Measurements from ENCODE around the gene ITPR3.

Gene ITPR3

GRCh38 chr6:33704215-33705066, 83.3 kb downstream of the ITPR3 start:
- 90 to 94% methylated on average over 9 to 11 of the region's 11 CpGs for WGBS, 2 experiments (ENCODE audit: insufficient coverage in 2 of 2)
- Histone ChIP-seq H3K9me3 (ENCODE audit: control insufficient read depth, low read length) (no peaks in the 10 kb centered on the region), H3K4me1 (ENCODE audit: control insufficient read depth, insufficient read depth, low read length, poor library complexity, severe bottlenecking) (no peaks in the 10 kb centered on the region), H3K27ac (ENCODE audit: low read depth, low read length, severe bottlenecking) (no peak overlapping the region), H3K4me3 (ENCODE audit: extremely low read depth, insufficient read depth, low read length, poor library complexity, severe bottlenecking) (no peak overlapping the region), H3K36me3 (ENCODE audit: control insufficient read depth, insufficient read depth, low read length) (peaks cover 35% of the 10 kb centered on the region)

GRCh38 chr6:33705268-33705885, 84.3 kb downstream of the ITPR3 start:
- Histone ChIP-seq H3K27ac (ENCODE audit: low read depth, low read length, severe bottlenecking) (no peak overlapping the region), H3K4me3 (ENCODE audit: extremely low read depth, insufficient read depth, low read length, poor library complexity, severe bottlenecking) (no peak overlapping the region), H3K4me1 (ENCODE audit: control insufficient read depth, insufficient read depth, low read length, poor library complexity, severe bottlenecking) (no peaks in the 10 kb centered on the region), H3K9me3 (ENCODE audit: control insufficient read depth, low read length) (no peaks in the 10 kb centered on the region), H3K36me3 (ENCODE audit: control insufficient read depth, insufficient read depth, low read length) (peaks cover 36% of the 10 kb centered on the region)
- WGBS, 2 experiments (ENCODE audit: insufficient coverage in 2 of 2), result 80 to 89% methylated on average over 4 to 5 of the region's 9 CpGs

GRCh38 chr6:33705955-33706725, 85.0 kb downstream of the ITPR3 start:
- H3K4me3 ChIP-seq (ENCODE audit: extremely low read depth, insufficient read depth, low read length, poor library complexity, severe bottlenecking), result no peak overlapping the region
- no peak overlapping the region for H3K27ac ChIP-seq (ENCODE audit: low read depth, low read length, severe bottlenecking)
- WGBS, 2 experiments (ENCODE audit: insufficient coverage in 2 of 2), result 84 to 93% methylated on average over 14 to 15 of the region's 16 CpGs
- no peaks in the 10 kb centered on the region for H3K9me3 ChIP-seq (ENCODE audit: control insufficient read depth, low read length)
- no peaks in the 10 kb centered on the region for H3K4me1 ChIP-seq (ENCODE audit: control insufficient read depth, insufficient read depth, low read length, poor library complexity, severe bottlenecking)
- peaks cover 37% of the 10 kb centered on the region for H3K36me3 ChIP-seq (ENCODE audit: control insufficient read depth, insufficient read depth, low read length)

GRCh38 chr6:33707771-33708170, 86.6 kb downstream of the ITPR3 start:
- Histone ChIP-seq H3K9me3 (ENCODE audit: control insufficient read depth, low read length) (no peaks in the 10 kb centered on the region), H3K27ac (ENCODE audit: low read depth, low read length, severe bottlenecking) (no peak overlapping the region), H3K36me3 (ENCODE audit: control insufficient read depth, insufficient read depth, low read length) (peaks cover 37% of the 10 kb centered on the region), H3K4me1 (ENCODE audit: control insufficient read depth, insufficient read depth, low read length, poor library complexity, severe bottlenecking) (peaks cover 3% of the 10 kb centered on the region), H3K4me3 (ENCODE audit: extremely low read depth, insufficient read depth, low read length, poor library complexity, severe bottlenecking) (no peak overlapping the region)
- 100% methylated on average over 2 of the region's 5 CpGs for WGBS, 2 experiments (ENCODE audit: insufficient coverage in 2 of 2)

GRCh38 chr6:33708516-33709204, 87.5 kb downstream of the ITPR3 start:
- 94 to 95% methylated on average over 10 of the region's 10 CpGs for WGBS, 2 experiments (ENCODE audit: insufficient coverage in 2 of 2)
- H3K27ac ChIP-seq (ENCODE audit: low read depth, low read length, severe bottlenecking), result no peak overlapping the region
- H3K4me1 ChIP-seq (ENCODE audit: control insufficient read depth, insufficient read depth, low read length, poor library complexity, severe bottlenecking), result peaks cover 3% of the 10 kb centered on the region
- no peak overlapping the region for H3K4me3 ChIP-seq (ENCODE audit: extremely low read depth, insufficient read depth, low read length, poor library complexity, severe bottlenecking)
- H3K9me3 ChIP-seq (ENCODE audit: control insufficient read depth, low read length), result no peaks in the 10 kb centered on the region
- peaks cover 37% of the 10 kb centered on the region for H3K36me3 ChIP-seq (ENCODE audit: control insufficient read depth, insufficient read depth, low read length)

GRCh38 chr6:33709605-33710295, 88.6 kb downstream of the ITPR3 start:
- Histone ChIP-seq H3K4me3 (ENCODE audit: extremely low read depth, insufficient read depth, low read length, poor library complexity, severe bottlenecking) (no peak overlapping the region), H3K36me3 (ENCODE audit: control insufficient read depth, insufficient read depth, low read length) (peaks cover 34% of the 10 kb centered on the region), H3K4me1 (ENCODE audit: control insufficient read depth, insufficient read depth, low read length, poor library complexity, severe bottlenecking) (peaks cover 3% of the 10 kb centered on the region), H3K27ac (ENCODE audit: low read depth, low read length, severe bottlenecking) (no peak overlapping the region), H3K9me3 (ENCODE audit: control insufficient read depth, low read length) (no peaks in the 10 kb centered on the region)
- WGBS, 2 experiments (ENCODE audit: insufficient coverage in 2 of 2), result 93 to 96% methylated on average over 8 to 10 of the region's 10 CpGs

GRCh38 chr6:33710296-33711121, 89.4 kb downstream of the ITPR3 start:
- WGBS, 2 experiments (ENCODE audit: insufficient coverage in 2 of 2), result 86 to 97% methylated on average over 13 to 15 of the region's 15 CpGs
- no peak overlapping the region for H3K27ac ChIP-seq (ENCODE audit: low read depth, low read length, severe bottlenecking)

GRCh38 chr6:33711140-33712129, 90.3 kb downstream of the ITPR3 start, which contains the start of gene UQCC2:
Gene UQCC2, minus strand, starts transcription at chr6:33711700. Its CDS starts 14 bp downstream, at chr6:33711686.
- Histone ChIP-seq H3K9me3 (ENCODE audit: control insufficient read depth, low read length) (no peaks in the 10 kb centered on the region), H3K4me1 (ENCODE audit: control insufficient read depth, insufficient read depth, low read length, poor library complexity, severe bottlenecking) (peaks cover 3% of the 10 kb centered on the region), H3K4me3 (ENCODE audit: extremely low read depth, insufficient read depth, low read length, poor library complexity, severe bottlenecking) (peak within 1 kb of the TSS; percentile 70), H3K27ac (ENCODE audit: low read depth, low read length, severe bottlenecking) (peak within 1 kb of the TSS; percentile 79), H3K36me3 (ENCODE audit: control insufficient read depth, insufficient read depth, low read length) (peaks cover 34% of the 10 kb centered on the region)
- 5 to 10% methylated on average over 45 to 62 of the region's 73 CpGs for WGBS, 2 experiments (ENCODE audit: insufficient coverage in 2 of 2)

More at GRCh38 chr6:33710296-33711121, 89.4 kb downstream of the ITPR3 start:
- Histone ChIP-seq H3K36me3 (ENCODE audit: control insufficient read depth, insufficient read depth, low read length) (peaks cover 34% of the 10 kb centered on the region), H3K4me3 (ENCODE audit: extremely low read depth, insufficient read depth, low read length, poor library complexity, severe bottlenecking) (peak overlapping the region; percentile 70), H3K9me3 (ENCODE audit: control insufficient read depth, low read length) (no peaks in the 10 kb centered on the region), H3K4me1 (ENCODE audit: control insufficient read depth, insufficient read depth, low read length, poor library complexity, severe bottlenecking) (peaks cover 3% of the 10 kb centered on the region)

Data from mesodermal cell (in vitro differentiated cells).